ELF-1 (cell line): ENCODE measurements around the gene CACNA1D.

Experiments used
- DNase-seq: peaks from one replicate; pipeline ENCODE4 v3.0.0-alpha.2; 2016; ENCODE audit warnings: low read depth, low spot score

CACNA1D gene

GRCh38 chr3:53495146-53495519 is 722 bp downstream of the CACNA1D start:
- DNase-seq, result no peak

- no peak for DNase-seq
Measured at GRCh38 chr3:53495520-53496391, 1.3 kb downstream of the CACNA1D start.

GRCh38 chr3:53496392-53496670 is 1.9 kb downstream of the CACNA1D start:
- no peak for DNase-seq

- no peak for DNase-seq
Measured at GRCh38 chr3:53496984-53497383, 2.6 kb downstream of the CACNA1D start.

GRCh38 chr3:53498806-53499641 is 4.6 kb downstream of the CACNA1D start:
- no peak for DNase-seq

- DNase-seq, result no peak
Measured at GRCh38 chr3:53500165-53500777, 5.9 kb downstream of the CACNA1D start.

- no peak for DNase-seq
Measured at GRCh38 chr3:53501178-53501577, 6.8 kb downstream of the CACNA1D start.

GRCh38 chr3:53502737-53503136 is 8.3 kb downstream of the CACNA1D start:
- no peak for DNase-seq

GRCh38 chr3:53503195-53503594 is 8.8 kb downstream of the CACNA1D start:
- DNase-seq, result no peak

- no peak for DNase-seq
Measured at GRCh38 chr3:53506110-53506762, 11.8 kb downstream of the CACNA1D start.

GRCh38 chr3:53506763-53507145 is 12.3 kb downstream of the CACNA1D start:
- no peak for DNase-seq

GRCh38 chr3:53509494-53509893 is 15.1 kb downstream of the CACNA1D start:
- no peak for DNase-seq

GRCh38 chr3:53510508-53510907 is 16.1 kb downstream of the CACNA1D start:
- DNase-seq, result no peak

- DNase-seq, result no peak
Measured at GRCh38 chr3:53511246-53511645, 16.8 kb downstream of the CACNA1D start.

GRCh38 chr3:53513556-53514190 is 19.3 kb downstream of the CACNA1D start:
- DNase-seq, result no peak

GRCh38 chr3:53516339-53516738 is 21.9 kb downstream of the CACNA1D start:
- DNase-seq, result no peak

- no peak for DNase-seq
Measured at GRCh38 chr3:53518495-53518981, 24.1 kb downstream of the CACNA1D start.

GRCh38 chr3:53519065-53519709 is 24.8 kb downstream of the CACNA1D start:
- DNase-seq, result no peak

GRCh38 chr3:53523346-53523745 is 28.9 kb downstream of the CACNA1D start:
- DNase-seq, result no peak

GRCh38 chr3:53524566-53524965 is 30.2 kb downstream of the CACNA1D start:
- DNase-seq, result no peak
